ENCODE data around the gene TAS1R3.
A peak's percentile ranks its signal among the peaks of the same experiment; 100 is the strongest.
"Not testable (repeated sequence)": the region's sequence is repeated elsewhere in the genome, so short reads cannot be mapped to it uniquely, and the experiment has no call there.

Gene TAS1R3

DNA sequence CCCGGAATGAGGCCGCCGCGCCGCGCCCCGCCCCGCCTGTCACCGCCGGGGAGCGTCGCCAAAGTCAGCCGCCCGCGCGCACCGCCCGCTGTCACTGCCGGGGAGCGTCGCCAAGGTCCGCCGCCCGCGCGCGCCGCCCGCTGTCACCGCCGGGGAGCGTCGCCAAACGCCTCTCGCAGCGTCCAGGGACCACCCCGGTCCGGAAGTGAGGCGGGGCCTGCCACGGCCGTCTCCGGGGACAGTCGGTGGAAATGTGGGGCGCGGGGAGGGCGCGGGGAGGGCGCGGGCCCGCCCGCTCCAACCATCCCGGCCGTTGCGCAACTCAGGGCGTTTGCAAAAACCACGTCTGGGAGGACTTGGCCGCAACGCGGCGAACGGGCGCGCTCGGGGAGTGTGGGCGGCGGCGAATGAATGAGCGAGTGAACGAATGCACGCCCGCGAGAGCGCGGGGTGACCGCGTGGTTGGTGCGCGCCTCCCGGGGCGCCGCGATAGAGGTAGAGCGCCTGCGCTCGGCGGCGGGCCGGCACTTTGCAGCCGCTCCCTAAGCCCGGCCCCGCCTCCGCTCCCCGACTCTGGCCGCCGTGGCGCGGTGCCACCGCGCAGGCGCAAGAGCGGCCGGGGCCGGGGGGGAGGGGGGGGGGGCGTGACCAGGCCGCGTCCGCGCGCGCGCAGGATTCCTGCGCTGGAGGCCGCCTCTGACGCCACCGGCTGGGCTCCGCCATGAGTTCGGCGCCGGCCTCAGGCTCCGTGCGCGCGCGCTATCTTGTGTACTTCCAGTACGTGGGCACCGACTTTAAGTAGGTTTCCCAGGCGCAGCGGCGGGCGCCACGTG lies 22.9 kb upstream of the TAS1R3 start, which contains the start of the genes ACAP3 and PUSL1:
TSS of gene ACAP3 (minus strand) at position 8 of the 833 bp plus-strand sequence. CDS start 115 bp downstream, outside the sequence.
TSS of gene PUSL1 (plus strand) at position 675 of the 833 bp plus-strand sequence. CDS start at position 722, 47 bp downstream.
- DNase-seq = peak in 55 of 56 donors; percentile 61 to 98 (median 88)

GRCh38 chr1:1308756-1309250 lies 22.3 kb upstream of the TAS1R3 start:
- DNase-seq = peak in 2 of 56 donors; percentile 54 to 55

DNA sequence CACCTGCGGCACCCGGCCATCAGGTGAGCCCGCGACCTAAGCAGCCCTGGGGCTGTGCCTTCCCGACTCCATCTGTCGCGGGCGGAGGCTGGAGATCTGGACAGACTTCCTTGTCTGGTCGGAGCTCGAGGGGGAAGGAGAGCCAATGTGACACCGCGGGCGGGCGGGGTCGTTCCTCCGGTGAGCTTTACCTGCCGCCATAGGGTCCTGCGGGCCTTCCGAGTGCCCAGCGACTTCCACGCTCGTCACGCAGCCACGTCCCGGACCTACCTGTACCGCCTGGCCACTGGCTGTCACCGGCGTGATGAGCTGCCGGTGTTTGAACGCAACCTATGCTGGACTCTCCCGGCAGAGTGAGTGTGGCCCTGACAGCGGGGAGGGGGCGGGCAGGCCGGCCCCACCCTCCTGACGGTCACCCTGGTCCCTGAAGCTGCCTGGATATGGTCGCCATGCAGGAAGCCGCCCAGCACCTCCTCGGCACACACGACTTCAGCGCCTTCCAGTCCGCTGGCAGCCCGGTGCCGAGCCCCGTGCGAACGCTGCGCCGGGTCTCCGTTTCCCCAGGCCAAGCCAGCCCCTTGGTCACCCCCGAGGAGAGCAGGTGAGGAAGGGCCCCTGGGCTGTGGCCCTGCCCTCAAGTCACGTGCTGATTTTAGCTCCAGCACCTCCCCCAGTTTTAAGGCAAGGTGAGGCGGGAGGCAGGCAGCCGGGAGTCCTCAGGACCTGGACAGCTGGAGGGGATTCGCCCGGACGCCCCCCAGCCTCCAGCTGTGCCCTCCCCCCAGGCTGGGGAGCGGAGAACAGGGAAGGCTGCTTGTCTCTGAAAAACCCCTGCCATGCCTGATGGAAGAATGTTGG lies 21.6 kb upstream of the TAS1R3 start:
- DNase-seq = peak in 1 of 56 donors; percentile 15

- no peak for DNase-seq
Observed at GRCh38 chr1:1310109-1310385, 21.0 kb upstream of the TAS1R3 start.

- no peak for DNase-seq
Observed at GRCh38 chr1:1310476-1311053, 20.5 kb upstream of the TAS1R3 start.

- no peak for DNase-seq
Observed at GRCh38 chr1:1311107-1312104, 19.7 kb upstream of the TAS1R3 start.

DNA sequence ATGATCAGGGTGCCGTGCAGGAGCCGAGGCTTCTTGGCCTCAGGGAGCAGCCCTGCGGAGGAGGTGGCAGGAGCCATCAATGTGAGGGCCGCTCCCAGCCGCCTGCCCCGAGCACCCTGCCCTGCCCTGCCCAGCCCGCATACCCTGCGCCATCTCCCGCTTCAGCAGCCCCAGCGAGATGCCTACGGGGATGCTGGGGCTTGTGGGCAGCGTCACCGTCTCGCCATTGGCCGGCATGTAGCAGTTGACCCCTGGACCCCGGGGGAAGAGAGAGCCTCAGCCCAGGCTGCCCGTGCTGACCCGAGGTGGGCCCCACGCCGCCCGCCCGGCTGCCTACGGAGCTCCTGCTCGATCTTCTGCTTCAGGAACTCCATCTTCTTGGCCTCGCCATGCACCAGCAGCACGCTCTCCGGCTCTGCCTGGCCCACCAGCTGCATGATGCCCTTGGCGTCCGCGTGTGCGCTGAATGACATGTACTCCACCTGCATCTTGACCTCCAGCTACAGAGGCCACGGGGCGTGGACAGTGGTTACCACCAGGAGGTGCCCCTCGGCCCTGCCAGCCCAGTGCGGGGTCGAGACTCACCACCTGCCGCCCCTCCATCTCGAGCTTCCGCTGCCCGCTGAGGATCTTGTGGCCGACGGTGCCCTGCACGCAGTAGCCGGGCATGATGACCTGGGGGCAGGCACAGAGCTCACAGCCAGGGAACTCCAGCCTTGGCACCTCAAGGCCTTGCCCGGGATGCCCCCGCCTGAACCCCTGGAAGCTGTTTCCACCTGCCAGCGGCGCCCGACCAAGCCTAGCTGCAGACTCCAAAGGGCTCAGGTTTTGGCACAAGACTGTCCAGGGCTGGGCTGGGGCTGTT lies 18.4 kb upstream of the TAS1R3 start:
- no peak for DNase-seq

DNA sequence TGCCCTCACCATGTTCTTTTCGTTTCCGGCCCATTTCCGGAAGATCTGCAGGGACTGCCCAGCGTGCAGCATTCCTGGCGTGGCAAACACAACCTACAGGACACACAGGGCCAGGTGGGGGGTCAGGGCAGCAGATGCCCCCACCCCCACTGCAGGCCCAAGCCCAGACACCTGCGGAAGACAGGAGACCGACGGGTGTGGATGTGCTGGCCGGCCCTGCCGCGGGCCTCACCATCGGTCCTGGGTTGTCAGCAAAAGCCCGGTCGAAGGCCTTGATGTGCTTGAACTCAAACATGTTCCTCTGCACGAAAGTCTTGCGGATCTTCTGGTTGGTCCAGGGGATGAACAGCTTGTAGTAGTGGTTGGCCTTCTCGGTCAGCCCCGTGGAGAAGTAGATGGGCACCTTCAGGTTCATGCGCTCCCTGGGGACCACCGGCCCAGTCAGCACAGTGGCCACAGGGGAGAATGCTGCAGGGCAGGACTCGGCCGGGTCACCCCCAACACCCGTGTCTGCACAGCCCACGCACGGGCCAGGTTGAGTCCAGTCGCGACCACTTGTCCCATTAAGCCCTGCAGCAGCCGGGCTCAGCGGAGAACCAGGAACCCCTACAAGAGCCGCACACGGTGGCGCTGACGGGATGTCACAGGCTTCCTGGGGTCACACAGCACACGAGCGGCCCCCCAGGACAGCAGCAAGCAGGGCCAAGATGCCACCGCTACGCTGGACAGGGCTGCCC lies 17.4 kb upstream of the TAS1R3 start:
- no peak for DNase-seq

- no peak for DNase-seq
Observed at GRCh38 chr1:1314237-1314586, 16.9 kb upstream of the TAS1R3 start.

- no peak for DNase-seq
Observed at GRCh38 chr1:1314678-1315335, 16.3 kb upstream of the TAS1R3 start.

DNA sequence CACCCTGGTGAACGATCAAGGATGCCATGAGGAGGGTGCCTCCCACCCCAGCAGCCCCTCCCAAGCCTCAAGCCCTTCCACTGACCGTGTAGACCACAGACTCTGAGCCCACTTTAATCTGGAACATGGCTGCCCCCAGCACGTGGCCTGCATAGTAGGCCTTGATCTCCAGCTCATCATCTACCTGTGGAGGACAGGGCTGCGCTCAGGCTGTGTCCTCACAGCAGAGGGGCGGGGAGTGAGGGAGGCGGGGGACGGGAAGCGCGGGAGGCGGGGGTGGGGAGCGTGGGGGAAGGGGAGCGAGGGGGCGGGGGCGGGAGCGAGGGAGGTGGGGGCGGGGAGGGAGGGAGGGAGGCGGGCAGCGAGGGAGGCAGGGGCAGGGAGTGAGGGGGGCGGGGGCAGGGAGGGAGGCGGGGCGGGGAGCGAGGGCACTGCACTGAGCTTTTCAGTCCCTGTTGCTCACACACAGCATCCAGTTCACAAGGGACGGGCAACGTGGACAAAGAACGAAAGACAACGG lies 15.6 kb upstream of the TAS1R3 start:
- no peak for DNase-seq

- DNase-seq = not testable (repeated sequence)
Observed at GRCh38 chr1:1316199-1316598, 14.9 kb upstream of the TAS1R3 start.

DNA sequence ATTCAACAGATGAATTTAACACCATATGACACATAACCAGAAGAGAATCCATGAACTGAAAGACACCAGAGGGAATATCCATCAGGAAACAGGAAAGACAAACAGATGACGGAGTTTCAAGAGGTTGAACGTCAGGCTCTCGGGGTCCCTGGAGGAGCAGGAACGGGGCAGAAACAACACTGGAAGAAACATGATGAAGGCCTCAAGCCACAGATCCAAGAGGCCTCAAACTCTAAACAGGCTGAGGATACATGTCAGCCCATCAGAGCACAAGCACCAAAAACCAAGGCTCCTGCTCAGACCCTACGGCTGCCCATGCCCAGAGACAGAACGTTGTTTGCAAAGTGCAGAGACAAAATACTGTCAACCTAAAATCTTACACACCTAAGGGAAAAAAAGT lies 13.7 kb upstream of the TAS1R3 start:
- DNase-seq = no peak

DNA sequence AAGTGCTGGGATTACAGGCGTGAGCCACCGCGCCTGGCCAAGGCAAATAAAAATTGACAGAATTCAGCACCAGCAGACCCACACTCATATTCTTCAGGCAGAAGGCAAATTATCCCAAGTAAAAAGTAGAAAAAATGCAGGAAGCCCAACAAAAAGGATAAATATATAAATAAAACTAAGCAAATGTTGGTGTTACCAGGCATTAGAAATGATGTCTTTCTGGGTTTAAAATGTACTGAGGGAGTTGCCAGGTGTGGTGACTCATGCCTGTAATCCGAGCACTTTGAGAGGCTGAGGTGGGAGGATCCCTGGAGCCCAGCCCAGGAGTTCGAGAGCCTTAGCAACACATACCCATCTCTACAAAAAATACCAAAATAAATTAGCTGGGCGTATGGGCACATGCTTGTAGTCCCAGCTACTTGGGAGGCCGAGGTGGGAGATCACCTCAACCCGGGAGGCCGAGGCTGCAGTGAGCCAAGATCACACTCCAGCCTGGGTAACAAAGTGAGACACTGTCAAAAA lies 12.9 kb upstream of the TAS1R3 start:
- peak in 17 of 56 donors; percentile 15 to 66 (median 34) for DNase-seq

DNA sequence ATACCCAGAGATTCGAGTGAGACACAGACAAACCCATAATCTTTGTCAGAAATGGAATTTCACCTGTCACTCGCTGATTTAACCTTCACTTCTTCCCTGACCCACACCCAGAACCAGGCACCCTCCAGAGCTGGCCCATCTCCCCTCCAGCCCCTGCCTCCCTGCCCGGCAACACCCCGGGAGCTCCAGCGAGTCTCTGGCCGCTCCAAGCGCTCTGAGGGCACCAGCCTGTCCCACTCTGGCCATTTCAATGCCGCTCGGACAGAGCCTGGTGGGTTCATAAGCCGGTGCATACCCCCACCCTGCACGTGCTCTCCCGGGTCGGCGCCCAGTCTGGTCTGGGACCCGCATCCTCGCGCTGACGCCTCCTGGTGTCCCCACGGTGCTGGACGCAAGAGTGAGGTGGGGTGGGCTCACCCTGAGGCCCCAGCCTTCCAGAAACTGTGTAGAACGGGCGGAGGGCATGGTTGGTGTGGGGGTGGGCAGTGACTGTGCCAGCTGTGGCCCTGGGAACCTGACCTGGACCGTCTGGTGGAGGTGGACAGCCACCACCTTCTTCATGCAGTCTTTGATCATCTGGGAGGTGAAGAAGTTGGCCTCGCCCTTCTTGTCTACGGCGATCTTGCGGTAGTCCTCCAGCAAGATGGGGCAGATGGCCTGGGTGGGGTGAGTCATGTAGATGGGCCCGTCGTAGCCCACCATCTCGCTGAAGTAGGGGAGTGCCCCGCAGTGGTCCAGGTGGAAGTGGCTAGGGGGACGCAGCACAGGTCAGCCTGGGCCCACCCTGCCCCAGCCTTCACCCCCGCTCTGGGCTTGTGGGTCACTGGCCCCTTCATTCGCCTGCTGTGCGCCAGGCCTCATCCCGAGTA lies 12.1 kb upstream of the TAS1R3 start:
- no peak for DNase-seq

- no peak for DNase-seq
Observed at GRCh38 chr1:1319646-1319941, 11.5 kb upstream of the TAS1R3 start.

All from amygdala (tissue), 56 donors.